NCI-H1048 (cell line): ENCODE measurements around the gene ZNF587B.
"Not testable (repeated sequence)": the region's sequence is repeated elsewhere in the genome, so short reads cannot be mapped to it uniquely, and the experiment has no call there.

Experiments
- DNase-seq: peaks from one replicate; lab custom pipeline; 2025; lab: John Stamatoyannopoulos, UW

The ZNF587B gene

DNA sequence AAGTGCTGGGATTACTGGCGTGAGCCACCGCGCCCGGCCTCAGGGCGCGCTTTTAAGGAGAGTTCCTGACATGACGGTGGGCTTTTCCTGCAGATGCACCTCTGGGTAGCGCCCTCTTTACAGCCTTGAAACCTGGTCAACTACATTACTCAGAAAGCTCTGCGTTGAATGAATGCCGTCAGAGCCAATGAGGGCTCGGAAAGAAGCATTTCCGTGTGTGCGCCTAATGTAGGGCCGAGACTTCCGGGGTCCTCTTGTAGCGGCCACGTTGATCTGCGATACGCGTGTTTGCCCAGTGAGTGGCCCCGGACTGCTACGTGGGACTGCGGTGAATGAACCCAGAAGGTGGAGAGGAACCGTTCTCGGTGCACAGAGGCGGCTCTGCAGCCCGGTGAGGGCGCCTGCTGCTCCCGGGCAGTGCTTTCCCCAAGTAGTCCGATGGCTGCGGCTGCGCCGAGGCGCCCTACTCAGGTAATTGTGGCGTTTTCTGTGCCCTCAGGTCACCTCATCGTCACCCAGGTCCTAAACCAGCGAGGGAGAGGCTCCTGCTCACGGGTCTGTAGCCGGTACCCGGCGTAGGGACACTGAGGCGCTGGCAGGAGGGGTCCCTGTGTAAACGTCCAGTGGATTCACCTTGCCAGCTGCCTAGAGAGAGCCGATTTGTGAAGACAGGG, 10.5 kb upstream of the ZNF587B start:
- DNase-seq, result peak; percentile 68

DNA sequence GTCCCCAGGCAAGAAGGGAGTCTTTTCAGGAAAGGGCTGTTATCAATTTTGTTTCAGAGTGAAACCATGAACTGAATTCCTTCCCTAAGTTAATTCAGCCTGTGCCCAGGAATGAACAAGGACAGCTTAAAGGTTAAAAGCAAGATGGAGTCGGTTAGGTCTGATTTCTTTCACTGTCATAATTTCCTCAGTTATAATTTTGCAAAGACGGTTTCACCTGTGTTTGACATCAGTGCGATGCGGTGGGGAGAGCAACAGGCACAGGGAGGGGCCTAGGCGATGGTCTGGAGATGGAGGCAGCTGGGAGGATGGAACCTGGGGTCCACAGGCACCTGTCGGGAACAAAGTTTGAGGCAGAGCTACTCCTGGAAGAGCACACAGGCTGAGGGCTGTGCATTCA, 9.5 kb upstream of the ZNF587B start:
- DNase-seq, result no peak

DNA sequence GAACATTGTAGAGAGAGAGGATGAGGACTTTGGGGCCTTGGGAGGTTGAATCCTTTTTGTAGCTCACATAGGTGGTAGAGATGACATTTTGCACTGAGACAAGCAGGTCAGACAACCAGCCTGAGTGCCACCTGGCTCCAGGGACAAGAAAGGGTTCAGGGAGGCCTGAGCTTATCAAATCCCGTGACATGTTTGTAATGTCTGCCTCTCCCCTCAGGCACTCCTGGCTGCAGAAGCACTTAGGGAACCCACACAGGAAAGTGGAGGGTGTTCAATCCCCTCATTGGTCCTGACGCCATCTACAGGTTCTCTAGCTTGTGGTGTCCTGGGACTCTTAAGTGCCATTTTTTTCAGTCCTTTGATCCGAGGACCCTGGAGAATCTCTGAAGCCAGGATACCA, 9.0 kb upstream of the ZNF587B start:
- DNase-seq, result not testable (repeated sequence)

DNA sequence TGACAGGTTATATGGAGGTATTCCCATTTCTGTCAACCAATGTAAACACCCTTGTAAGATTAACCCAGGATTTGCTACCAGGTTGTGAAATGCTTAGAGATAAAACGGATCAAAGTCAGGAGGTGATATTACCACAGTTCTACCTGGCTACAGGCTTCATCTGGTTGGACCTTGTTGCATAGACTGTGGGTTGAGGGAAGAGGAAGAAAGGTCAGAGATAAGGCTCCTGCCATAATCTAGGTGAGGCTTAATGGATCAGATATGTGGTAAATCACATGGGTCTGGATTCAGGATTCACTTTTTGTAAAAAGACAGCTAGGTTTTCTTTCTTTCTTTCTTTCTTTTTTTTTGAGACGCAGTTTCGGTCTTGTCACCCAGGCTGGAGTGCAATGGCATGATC, 8.6 kb upstream of the ZNF587B start:
- not testable (repeated sequence) for DNase-seq

DNA sequence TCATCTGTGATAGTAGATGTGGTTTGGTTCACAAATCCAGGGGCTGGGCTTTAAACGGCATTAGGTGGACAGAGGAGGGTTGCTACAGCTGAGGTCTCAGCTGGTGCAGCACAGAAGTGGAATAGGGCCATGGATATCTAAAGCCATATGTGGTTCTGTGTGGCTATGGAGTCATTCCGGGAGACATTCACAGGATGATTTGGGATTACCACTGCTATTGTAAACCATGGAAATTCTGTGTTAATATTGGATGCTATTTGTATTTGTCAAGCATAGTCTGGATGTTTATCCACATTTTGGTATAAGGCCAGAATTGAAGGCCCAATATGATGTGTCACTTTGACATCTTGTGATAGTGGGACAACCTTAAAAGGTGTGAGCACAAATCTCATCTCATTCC, 6.9 kb upstream of the ZNF587B start:
- not testable (repeated sequence) for DNase-seq

DNA sequence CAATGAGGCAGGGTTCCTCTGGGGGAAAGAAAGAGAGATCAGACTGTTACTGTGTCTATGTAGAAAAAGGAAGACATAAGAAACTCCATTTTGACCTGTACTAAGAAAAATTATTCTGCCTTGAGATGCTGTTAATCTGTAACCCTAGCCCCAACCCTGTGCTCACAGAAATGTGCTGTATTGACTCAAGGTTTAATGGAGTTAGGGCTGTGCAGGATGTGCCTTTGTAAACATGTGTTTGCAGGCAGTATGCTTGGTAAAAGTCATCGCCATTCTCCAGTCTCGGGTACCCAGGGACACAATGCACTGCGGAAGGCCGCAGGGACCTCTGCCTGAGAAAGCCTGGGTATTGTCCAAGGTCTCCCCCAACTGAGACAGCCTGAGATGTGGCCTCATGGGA, 6.5 kb upstream of the ZNF587B start:
- DNase-seq, result not testable (repeated sequence)

DNA sequence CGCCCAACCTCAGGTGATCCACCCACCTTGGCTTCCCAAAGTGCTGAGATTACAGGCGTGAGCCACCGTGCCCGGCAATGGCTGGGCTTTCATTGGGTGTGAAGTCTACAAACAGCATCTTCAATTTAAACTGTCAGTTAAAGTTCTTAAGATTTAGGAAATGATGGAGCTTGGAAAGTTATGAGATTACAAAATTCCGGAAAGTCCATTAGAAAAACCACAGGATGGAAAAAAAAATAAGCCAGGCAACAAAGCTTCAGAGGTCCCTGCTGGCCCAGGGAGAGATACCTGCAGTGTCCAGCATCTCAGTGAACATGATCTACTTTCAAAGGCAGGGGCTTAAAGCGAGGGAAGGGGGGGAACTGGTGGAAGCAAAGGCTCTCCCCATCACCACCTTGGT, 4.6 kb upstream of the ZNF587B start:
- no peak for DNase-seq

DNA sequence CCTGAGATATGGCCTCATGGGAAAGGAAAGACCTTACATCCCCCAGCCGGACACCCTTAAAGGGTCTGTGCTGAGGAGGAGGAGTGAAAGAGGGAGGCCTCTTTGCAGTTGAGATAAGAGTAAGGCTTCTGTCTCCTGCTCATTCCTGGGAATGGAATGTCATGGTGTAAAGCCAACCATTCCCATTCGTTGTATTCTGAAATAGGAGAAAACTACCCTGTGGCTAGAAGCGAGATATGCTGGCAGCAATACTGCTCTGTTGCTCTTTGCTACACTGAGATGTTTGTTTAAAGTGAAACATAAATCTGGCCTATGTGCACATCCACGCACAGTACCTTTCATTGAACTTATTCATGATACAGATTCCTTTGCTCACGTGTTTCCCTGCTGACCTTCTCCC, 783 bp upstream of the ZNF587B start:
- no peak for DNase-seq

DNA sequence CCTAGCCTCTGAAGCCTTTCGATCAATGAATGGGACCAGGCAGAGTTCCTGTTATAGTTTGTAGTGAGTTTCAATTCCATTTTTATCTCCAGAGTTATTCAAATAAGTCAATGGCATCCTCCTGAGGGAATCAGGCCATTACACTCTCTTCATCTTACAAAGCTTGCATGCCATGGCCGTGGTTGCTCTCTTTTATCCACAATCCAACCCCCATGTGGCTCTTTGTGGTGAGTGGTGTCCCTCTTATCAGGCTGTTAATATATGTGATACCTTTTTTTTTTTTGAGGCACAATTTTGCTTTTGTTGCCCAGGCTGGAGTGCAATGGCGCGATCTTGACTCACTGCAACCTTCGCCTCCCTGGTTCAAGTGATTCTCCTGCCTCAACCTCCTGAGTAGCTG, 6.9 kb downstream of the ZNF587B start:
- not testable (repeated sequence) for DNase-seq

DNA sequence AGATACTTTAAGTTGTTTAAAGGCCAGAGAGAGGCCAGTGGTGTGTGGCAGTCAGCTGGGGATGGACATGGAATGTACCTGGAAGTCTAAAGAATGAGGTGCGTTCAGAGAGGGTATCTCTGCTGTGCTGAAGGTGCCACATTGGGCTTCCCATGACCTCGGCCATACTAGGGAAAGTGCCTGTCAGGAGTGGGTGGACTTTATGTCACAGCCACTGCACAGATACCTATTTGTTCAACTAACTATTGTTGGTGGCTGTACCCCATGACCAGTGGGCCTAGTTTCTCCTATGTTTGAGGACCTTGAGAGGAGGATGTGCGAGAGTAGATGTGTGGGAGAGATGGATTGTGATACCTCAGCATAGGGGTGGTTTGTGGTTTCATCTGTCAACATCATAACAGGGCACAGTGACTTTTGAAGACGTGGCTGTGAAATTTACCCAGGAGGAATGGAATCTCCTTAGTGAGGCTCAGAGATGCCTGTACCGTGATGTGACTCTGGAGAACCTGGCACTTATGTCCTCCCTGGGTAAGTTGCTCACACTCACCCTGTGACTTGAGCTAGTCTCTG, 8.6 kb downstream of the ZNF587B start:
- DNase-seq, result not testable (repeated sequence)

DNA sequence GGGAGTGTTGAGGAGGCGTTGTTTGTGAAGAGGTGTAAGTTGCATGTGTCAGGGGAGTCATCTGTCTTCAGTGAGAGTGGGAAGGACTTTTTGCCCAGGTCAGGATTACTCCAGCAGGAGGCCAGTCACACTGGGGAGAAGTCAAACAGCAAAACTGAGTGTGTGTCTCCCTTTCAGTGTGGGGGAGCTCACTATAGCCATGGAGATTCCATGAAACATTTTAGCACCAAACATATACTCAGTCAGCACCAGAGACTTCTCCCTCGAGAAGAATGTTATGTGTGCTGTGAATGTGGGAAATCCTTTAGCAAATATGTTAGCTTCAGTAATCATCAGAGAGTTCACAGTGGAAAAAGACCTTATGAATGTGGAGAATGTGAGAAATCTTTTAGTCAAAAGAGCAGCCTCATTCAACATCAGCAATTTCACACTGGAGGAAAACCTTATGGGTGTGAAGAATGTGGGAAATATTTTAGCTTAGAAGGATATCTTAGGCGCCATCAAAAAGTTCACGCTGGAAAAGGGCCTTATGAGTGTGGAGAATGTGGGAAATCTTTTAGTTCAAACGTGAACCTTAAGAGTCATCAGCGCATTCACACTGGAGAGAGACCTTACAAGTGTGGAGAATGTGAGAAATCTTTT, 11.1 kb downstream of the ZNF587B start:
- no peak for DNase-seq

DNA sequence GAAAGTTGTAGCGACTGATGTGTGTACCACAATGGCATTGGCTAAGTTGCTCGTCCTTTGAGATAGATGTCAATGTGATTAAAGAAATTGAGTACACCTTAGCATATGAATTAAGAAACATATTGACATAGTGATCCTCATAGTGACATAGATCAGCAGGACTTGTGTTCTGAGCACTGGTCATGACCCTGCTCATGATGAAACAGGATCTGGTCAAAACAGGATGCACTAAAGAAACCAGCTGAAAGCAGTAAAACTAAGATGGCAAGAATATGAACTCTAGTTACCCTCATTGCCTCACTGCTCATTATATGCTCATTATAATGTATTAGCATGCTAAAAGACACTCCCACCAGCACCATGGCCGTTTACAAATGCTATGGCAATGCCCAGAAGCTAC, 17.1 kb downstream of the ZNF587B start:
- DNase-seq, result not testable (repeated sequence)

DNA sequence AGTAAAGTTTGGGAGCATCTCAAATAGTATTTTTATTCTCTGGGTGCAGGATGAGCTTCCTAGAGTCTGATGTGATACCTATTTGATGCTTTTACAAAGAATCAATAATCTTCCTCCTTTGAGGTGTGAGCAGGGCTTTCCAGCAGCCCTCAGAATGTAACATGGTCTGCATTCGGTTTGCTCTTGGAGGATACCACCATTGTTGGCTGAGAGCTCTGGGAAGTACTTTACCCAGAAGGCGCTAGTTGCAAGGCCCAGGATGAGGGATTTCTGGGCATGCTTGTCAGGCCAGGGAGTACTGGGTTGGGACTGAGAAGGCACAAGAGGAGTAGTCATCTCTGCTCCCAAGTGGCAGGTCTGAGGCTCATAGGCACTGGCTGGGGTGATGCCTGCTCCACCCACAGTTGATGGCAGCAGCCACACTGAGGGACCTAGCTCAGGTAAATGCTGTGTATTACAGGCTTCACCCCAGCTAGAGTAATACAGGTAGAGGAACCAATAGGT, 19.1 kb downstream of the ZNF587B start:
- DNase-seq, result not testable (repeated sequence)

DNA sequence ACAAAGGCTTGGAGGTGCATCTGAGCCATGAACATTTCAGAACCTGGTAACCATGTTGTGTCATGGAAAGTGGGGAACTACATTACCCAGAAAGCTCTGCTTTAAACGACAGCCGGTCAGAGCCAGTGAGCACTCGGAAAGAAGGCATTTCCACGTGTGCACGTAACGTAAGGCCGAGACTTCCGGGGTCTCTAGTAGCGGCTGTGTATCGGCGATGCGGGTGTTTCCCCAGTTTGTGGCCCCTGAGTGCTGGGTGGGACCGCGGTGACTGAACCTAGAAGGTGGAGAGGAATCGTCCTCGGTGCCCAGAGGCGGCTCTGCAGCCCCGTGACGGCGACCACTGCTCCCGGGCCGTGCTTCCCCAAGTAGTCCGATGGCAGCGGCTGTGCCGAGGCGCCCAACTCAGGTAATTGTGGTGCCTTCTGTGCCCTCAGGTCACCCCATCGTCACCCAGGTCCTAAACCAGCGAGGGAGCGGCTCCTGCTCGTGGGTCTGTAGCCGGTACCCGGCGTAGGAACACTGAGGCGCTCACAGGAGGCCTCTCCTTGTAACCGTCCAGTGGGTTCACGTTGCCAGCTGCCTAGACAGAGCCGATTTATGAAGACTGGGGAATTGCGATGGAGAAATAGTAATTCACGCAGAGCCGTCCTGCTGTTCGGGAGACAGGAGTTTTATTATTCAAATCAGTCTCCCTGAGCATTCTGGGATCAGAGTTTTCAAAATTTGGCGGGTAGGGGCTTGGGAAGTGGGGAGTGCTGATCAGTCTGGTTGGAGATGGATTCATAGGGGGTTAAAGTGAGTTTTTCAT, 19.8 kb downstream of the ZNF587B start, which contains the start of gene ZNF587:
Gene ZNF587, plus strand, starts transcription at position 194 of the 808 bp plus-strand sequence. Its CDS starts 180 bp downstream, at position 374.
- peak; percentile 65 for DNase-seq

DNA sequence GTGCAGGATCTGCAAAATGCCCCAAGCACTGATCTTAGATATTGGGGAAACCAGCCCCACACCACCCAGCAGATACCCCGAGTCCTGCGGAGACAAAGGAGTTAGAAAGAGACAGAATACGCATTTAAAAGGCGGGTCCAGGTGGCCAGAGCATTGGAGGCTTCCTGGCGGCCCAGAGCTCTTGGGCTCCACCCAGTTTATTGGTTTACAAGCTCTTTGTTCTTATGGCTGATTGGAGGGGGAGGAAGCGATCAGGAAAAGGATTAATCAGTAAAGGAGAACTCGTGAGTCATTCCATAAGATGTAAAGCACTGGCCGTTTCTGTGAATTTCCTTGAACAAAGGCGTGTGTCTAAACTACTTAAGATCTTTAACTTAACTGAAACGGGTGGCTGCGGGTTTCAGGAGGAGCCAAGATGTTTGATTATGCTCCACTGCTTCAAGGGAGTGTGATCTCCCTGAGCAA, 20.5 kb downstream of the ZNF587B start:
- peak; percentile 44 for DNase-seq

DNA sequence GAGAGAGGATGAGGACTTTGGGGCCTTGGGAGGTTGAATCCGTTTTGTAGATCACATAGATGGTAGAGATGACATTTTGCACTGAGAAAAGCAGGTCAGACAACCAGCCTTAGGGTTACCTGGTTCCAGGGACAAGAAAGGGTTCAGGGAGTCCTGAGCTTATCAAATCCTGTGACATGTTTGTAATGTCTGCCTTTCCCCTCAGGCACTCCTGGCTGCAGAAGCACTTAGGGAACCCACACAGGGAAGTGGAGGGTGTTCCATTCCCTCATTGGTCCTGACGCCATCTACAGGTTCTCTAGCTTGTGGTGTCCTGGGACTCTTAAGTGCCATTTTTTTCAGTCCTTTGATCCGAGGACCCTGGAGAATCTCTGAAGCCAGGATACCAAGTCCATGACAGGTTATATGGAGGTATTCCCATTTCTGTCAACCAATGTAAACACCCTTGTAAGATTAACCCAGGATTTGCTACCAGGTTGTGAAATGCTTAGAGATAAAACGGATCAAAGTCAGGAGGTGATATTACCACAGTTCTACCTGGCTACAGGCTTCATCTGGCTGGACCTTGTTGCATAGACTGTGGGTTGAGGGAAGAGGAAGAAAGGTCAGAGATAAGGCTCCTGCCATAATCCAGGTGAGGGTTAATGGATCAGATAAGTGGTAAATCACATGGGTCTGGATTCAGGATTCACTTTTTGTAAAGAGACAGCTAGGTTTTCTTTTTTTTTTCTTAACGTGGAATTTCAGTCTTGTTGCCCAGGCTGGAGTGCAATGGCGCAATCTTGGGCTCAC, 21.9 kb downstream of the ZNF587B start:
- DNase-seq, result not testable (repeated sequence)

DNA sequence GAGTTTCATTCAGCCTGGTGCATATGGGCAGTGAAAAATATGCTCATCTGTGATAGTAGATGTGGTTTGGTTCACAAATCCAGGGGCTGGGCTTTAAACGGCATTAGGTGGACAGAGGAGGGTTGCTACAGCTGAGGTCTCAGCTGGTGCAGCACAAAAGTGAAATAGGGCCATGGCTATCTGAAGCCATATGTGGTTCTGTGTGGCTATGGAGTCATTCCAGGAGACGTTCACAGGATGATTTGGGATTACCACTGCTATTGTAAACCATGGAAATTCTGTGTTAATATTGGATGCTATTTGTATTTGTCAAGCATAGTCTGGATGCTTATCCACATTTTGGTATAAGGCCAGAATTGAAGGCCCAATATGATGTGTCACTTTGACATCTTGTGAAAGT, 24.0 kb downstream of the ZNF587B start:
- not testable (repeated sequence) for DNase-seq

DNA sequence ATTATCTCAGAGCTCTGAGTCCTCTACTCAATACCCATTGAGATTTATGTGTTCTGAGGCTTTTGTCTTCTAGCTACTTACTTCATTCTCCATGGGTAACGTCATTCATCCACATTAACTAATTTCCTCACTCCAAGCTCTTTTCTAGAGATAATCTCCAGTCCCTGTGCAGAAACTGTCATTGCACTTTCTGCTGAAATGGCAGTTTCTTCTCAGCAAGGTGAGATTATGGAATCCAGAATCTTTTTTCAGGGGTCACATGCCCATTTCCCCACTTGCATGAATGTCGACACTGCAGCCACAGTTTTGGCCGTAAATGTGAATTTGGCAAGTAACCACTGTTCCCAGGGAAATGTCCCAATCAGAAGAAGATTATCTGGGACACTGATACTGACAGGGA, 32.3 kb downstream of the ZNF587B start:
- not testable (repeated sequence) for DNase-seq

DNA sequence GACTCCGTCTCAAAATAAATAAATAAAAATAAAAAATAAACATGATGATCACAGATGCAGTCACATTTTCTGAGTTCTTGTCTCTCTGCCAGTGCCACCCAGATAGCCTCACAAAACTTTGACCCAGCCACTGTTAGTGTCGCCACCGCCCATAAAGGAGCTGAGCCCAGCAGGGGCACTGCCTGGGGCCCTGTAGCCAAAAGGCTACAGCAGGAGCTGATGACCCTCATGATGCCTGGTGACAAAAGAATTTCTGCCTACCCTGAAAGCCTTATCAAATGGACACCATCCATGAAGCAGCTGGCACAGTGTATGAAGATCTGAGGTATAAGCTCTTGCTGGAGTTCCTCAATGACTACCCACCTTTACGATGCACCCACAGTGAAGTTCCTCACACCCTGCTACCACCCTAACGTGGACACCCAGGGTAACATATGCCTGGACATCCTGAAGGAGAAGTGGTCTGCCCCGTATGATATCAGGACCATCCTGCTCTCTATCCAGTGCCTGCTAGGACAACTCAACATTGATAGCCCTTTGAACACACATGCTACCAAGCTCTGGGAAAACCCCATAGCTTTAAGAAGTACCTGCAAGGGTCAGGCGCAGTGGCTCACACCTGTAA, 37.9 kb downstream of the ZNF587B start:
- no peak for DNase-seq

DNA sequence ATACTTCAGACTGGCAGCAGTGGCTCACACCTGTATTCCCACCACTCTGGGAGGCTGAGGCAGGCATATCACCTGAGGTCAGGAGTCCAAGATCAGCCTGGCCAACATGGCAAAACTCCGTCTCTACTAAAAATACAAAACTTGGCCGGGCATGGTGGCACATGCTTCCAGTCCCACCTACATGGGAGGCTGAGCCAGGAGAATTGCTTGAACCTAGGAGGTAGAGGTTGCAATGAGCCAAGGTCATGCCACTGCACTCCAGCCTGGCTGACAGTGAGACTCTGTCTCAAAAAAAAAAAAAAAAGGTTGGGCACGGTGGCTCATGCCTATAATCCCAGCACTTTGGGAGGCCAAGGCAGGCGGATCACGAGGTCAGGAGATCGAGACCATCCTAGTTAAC, 39.6 kb downstream of the ZNF587B start:
- DNase-seq, result not testable (repeated sequence)

DNA sequence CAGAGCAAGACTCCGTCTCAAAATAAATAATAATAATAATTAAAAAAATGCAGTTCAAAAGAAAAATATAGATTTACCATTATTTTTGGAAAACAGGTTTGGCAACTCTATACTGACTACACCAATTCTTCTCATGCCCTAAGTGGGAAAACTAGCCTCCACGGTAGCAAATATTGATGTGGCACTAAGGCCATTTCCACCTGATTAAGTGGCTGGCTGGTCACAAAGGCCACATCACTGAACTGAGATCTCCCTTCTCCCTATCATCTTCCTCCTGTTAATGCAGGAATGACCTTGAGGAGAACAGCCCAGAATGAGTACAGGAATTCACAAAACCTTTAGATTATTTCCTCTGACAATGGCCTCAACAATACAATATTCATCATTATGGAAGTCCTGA, 40.1 kb downstream of the ZNF587B start:
- DNase-seq, result no peak
